GM12878 (cell line): Measurements from ENCODE around the gene DRD1. TPM values are rescaled to one million over a fixed set of nuclear protein-coding genes. Genes with fewer than 3 reads are reported as not detected.

Source experiments
- ATAC-seq: fragments of 200-7000 bp; cut with Tn5 transposase; 3 replicates; pipeline ENCODE4 v1.9.1; 2020; ENCODE audit warnings: mild to moderate bottlenecking, moderate library complexity
- BruUV-seq: library from RNA; stranded (reverse); fragments of 400-500 nt; replicated peaks from 2 replicates; lab custom pipeline; 2021; lab: Mats Ljungman, UMichigan
- CTCF ChIA-PET: fragments of 300-600 bp; sonication (Branson Sonifier 250); formaldehyde crosslinking; extraction: SDS; loops from one replicate; lab custom pipeline; 2021; ENCODE audit warnings: inconsistent platforms; lab: Yijun Ruan, JAX
- POLR2A ChIA-PET: fragments of 350-600 bp; formaldehyde crosslinking; extraction: SDS; loops from one replicate; lab custom pipeline; 2021; ENCODE audit warnings: inconsistent platforms; lab: Charles Lee
- RAD21 ChIA-PET: fragments of 300-600 bp; sonication (Branson Sonifier 250); formaldehyde crosslinking; loops from one replicate; lab custom pipeline; 2023; ENCODE audit warnings: antibody characterized with exemption; ENCODE audit not compliant: unreplicated experiment; lab: Charles Lee
- SMC1A ChIA-PET: fragments of 300-600 bp; sonication (Branson Sonifier 250); formaldehyde crosslinking; loops from one replicate; lab custom pipeline; 2023; ENCODE audit not compliant: unreplicated experiment, uncharacterized antibody; lab: Charles Lee
- DNase-seq: peaks from one replicate; pipeline ENCODE4 v3.0.0-alpha.2; 2011; ENCODE audit warnings: low read depth, low spot score
- FAIRE-seq: peaks from 3 replicates; lab custom pipeline; 2011; peaks lifted over from hg19 to GRCh38; lab: Jason Lieb, UNC
- H2AFZ ChIP-seq: 2 replicates; pipeline ENCODE4 v1.6.0; 2011; ENCODE audit warnings: low read depth, low read length, control low read depth; ENCODE audit not compliant: control insufficient read depth
- H3K27ac ChIP-seq: 2 replicates; pipeline ENCODE4 v1.5.1; 2011; ENCODE audit warnings: control low read depth; ENCODE audit not compliant: control insufficient read depth, insufficient read depth
- H3K27me3 ChIP-seq, 2 experiments: replicated peaks in 1 of 2; 2 replicates each; pipeline versions ENCODE4 v1.6.0 to v1.6.1; 2011; ENCODE audit warnings: low read length in 1 of 2; ENCODE audit not compliant: control insufficient read depth in 2 of 2, insufficient read depth in 2 of 2
- H3K36me3 ChIP-seq, 2 experiments: 2 replicates each; pipeline ENCODE4 v1.5.1; 2011; ENCODE audit warnings: low read length in 1 of 2; ENCODE audit not compliant: control insufficient read depth in 2 of 2, insufficient read depth in 2 of 2
- H3K4me1 ChIP-seq: 2 replicates; pipeline ENCODE4 v1.6.1; 2011; ENCODE audit warnings: mild to moderate bottlenecking, low read length, moderate library complexity, mixed read lengths; ENCODE audit not compliant: control insufficient read depth, insufficient read depth
- H3K4me2 ChIP-seq: 2 replicates; pipeline ENCODE4 v1.6.0; 2011; ENCODE audit warnings: control low read depth; ENCODE audit not compliant: control insufficient read depth, insufficient read depth
- H3K4me3 ChIP-seq: fragments of 200-600 bp; sonication (generic); 2 replicates; pipeline ENCODE4 v1.5.1; 2016
- H3K79me2 ChIP-seq: 2 replicates; pipeline ENCODE4 v1.6.0; 2011; ENCODE audit warnings: low read length; ENCODE audit not compliant: control insufficient read depth, insufficient read depth
- H3K9ac ChIP-seq: 2 replicates; pipeline ENCODE4 v1.8.0; 2011; ENCODE audit warnings: low read length, control low read depth, mixed read lengths; ENCODE audit not compliant: control insufficient read depth, insufficient read depth
- H3K9me3 ChIP-seq: replicated peaks from 3 replicates; pipeline ENCODE4 v1.5.1; 2011; ENCODE audit warnings: mild to moderate bottlenecking, low read length; ENCODE audit not compliant: control insufficient read depth, insufficient read depth
- H4K20me1 ChIP-seq: 2 replicates; pipeline ENCODE4 v1.6.0; 2011; ENCODE audit not compliant: control insufficient read depth, insufficient read depth
- BRCA1 ChIP-seq: IDR thresholded peaks from 2 replicates; pipeline ENCODE4 v1.6.1; 2011; ENCODE audit warnings: low read depth, low read length, improper control_type of control experiment
- DPF2 ChIP-seq: fragments of 450-650 bp; IDR thresholded peaks from 2 replicates; pipeline ENCODE4 v1.6.1; 2017; ENCODE audit warnings: mild to moderate bottlenecking
- ELK1 ChIP-seq: IDR thresholded peaks from 2 replicates; pipeline ENCODE4 v1.6.1; 2012; ENCODE audit warnings: low read depth, low read length, improper control_type of control experiment
- EP300 ChIP-seq, 2 experiments: fragments of 150-350 bp in 1 of 2; IDR thresholded peaks; 2 replicates each; pipeline ENCODE4 v1.6.1; 2011 to 2012; ENCODE audit warnings: low read depth in 2 of 2, low read length in 2 of 2, borderline replicate concordance in 1 of 2, improper control_type of control experiment in 1 of 2, inconsistent platforms in 1 of 2; ENCODE audit not compliant: control insufficient read depth in 1 of 2
- IRF4 ChIP-seq: IDR thresholded peaks from 2 replicates; pipeline ENCODE4 v1.6.1; 2011; ENCODE audit warnings: low read depth, low read length
- JUND ChIP-seq: IDR thresholded peaks from 2 replicates; pipeline ENCODE4 v1.6.1; 2012; ENCODE audit warnings: low read depth, mild to moderate bottlenecking, low read length, improper control_type of control experiment, moderate library complexity
- KDM1A ChIP-seq: fragments of 200-600 bp; sonication (generic); IDR thresholded peaks from 2 replicates; pipeline ENCODE4 v1.6.1; 2016; ENCODE audit warnings: borderline replicate concordance
- LARP7 ChIP-seq: fragments of 450-650 bp; IDR thresholded peaks from 2 replicates; pipeline ENCODE4 v1.6.1; 2017; ENCODE audit warnings: mild to moderate bottlenecking
- NRF1 ChIP-seq: conservative IDR thresholded peaks from 2 replicates; pipeline ENCODE4 v1.6.1; 2011; ENCODE audit warnings: mild to moderate bottlenecking, low read depth, low read length, improper control_type of control experiment
- RELB ChIP-seq: fragments of 450-650 bp; IDR thresholded peaks from 2 replicates; pipeline ENCODE4 v1.6.1; 2017; ENCODE audit warnings: low read depth, mild to moderate bottlenecking, moderate library complexity
- SPI1 ChIP-seq: IDR thresholded peaks from 2 replicates; pipeline ENCODE4 v1.6.1; 2011; ENCODE audit warnings: low read depth, mild to moderate bottlenecking, low read length, moderate library complexity, borderline replicate concordance; ENCODE audit not compliant: insufficient read depth
- SRF ChIP-seq, 2 experiments: IDR thresholded peaks; 2 replicates each; pipeline ENCODE4 v1.6.1; 2011; ENCODE audit warnings: low read depth in 2 of 2, low read length in 2 of 2, mild to moderate bottlenecking in 1 of 2, moderate library complexity in 1 of 2
- SUPT20H ChIP-seq: IDR thresholded peaks from 2 replicates; pipeline ENCODE4 v1.6.1; 2011; ENCODE audit warnings: low read depth, mild to moderate bottlenecking, low read length, moderate library complexity, borderline replicate concordance; ENCODE audit not compliant: control insufficient read depth
- TARDBP ChIP-seq: IDR thresholded peaks from 2 replicates; pipeline ENCODE4 v1.6.1; 2016; ENCODE audit warnings: borderline replicate concordance
- YBX1 ChIP-seq: fragments of 450-650 bp; IDR thresholded peaks from 2 replicates; pipeline ENCODE4 v1.6.1; 2016; ENCODE audit warnings: antibody characterized with exemption
- YY1 ChIP-seq: IDR thresholded peaks from 2 replicates; pipeline ENCODE4 v1.6.1; 2011; ENCODE audit warnings: low read depth, mild to moderate bottlenecking, low read length
- ZNF217 ChIP-seq: fragments of 450-650 bp; IDR thresholded peaks from 2 replicates; pipeline ENCODE4 v1.6.1; 2017; ENCODE audit warnings: antibody characterized with exemption, mild to moderate bottlenecking
- WGBS: methylation state at CpG from one replicate; pipeline ENCODE4 v1.1.6; 2016; ENCODE audit warnings: low lambda C conversion rate; ENCODE audit not compliant: insufficient replicate concordance, insufficient coverage; ENCODE audit errors: missing lambda C conversion rate; 5-methylcytosine and 5-hydroxymethylcytosine counted together
- in situ Hi-C: fragments of 300-500 bp; cut with MboI; formaldehyde crosslinking; loops from 9 replicates; pipeline ENCODE4 v1.14.3; 2018; ENCODE audit warnings: mixed read lengths
- intact Hi-C: fragments of 100-400 bp; cut with micrococcal nuclease; formaldehyde crosslinking; loops from one replicate; pipeline ENCODE4 v1.14.2; 2022; ENCODE audit not compliant: unreplicated experiment
- polyA plus RNA-seq, 11 experiments: library from polyadenylated mRNA; depleted of rRNA in 4 of 11; unstranded in 6 of 11; stranded (reverse) in 5 of 11; fragments of >200 nt; fragmentation: Nextera tagmentation in 4 of 11; fragmentation: Illumina TruSeq in 1 of 11; extraction: Ambion mirVana in 4 of 11; extraction: Trizol in 1 of 11; gene quantifications; 1 replicate in 1 of 11; 2 replicates in 10 of 11; pipeline versions ENCODE4 v1.2.1 to v1.2.3, GENCODE V29; 2011 to 2016; ENCODE audit warnings: inconsistent platforms in 2 of 11, missing spikeins in 2 of 11, low read depth in 1 of 11
- total RNA-seq, 4 experiments: library from RNA; depleted of rRNA in 3 of 4; stranded (reverse); fragments of >200 nt in 3 of 4; fragmentation: Illumina TruSeq in 1 of 4; extraction: Trizol in 1 of 4; gene quantifications; 2 replicates each; pipeline versions ENCODE4 v1.2.1 to v1.2.3, GENCODE V29; 2013 to 2021

Gene DRD1
- total and polyA plus RNA-seq, 10 of the 15 experiments (the other 5 are each of a cell fraction or from before 2014, with no cell fraction given) = not detected

GRCh38 chr5:175468892-175469291 lies 24.9 kb upstream of the DRD1 start (continued):
- no peak for TF ChIP-seq NRF1
- TF ChIP-seq IRF4 = no peak

GRCh38 chr5:175467983-175468690 lies 24.2 kb upstream of the DRD1 start:
- FAIRE-seq (no peak), DNase-seq (no peak)
- CTCF ChIA-PET = no interaction called here

More at GRCh38 chr5:175467983-175468690, 24.2 kb upstream of the DRD1 start:
- Histone ChIP-seq H2AFZ (no peak overlapping the region), H4K20me1 (no peaks in the 10 kb centered on the region), H3K27ac (no peak overlapping the region), H3K27me3 (no peaks in the 10 kb centered on the region; a peak in 2 of 4 replicates), H3K36me3 (no peaks in the 10 kb centered on the region), H3K9me3 (no peaks in the 10 kb centered on the region), H3K4me2 (no peak overlapping the region), H3K9ac (no peak overlapping the region), H3K4me1 (no peaks in the 10 kb centered on the region), H3K4me3 (no peak overlapping the region), H3K79me2 (no peaks in the 10 kb centered on the region)
- RAD21 ChIA-PET = no interaction called here
- SMC1A ChIA-PET = no interaction called here
- TF ChIP-seq DPF2 (no peak), TARDBP (no peak), LARP7 (no peak), SUPT20H (no peak), YY1 (no peak), RELB (no peak), ZNF217 (no peak), YBX1 (no peak), ELK1 (no peak), KDM1A (no peak), SRF (IDR thresholded peaks at IDR 0.05; ENCODE audit: low read depth in 2 of 2, low read length in 2 of 2) (no peak), EP300 (IDR thresholded peaks at IDR 0.05; ENCODE audit: borderline replicate concordance in 1 of 2, control insufficient read depth in 1 of 2, low read depth in 2 of 2, low read length in 2 of 2) (no peak), SPI1 (no peak), BRCA1 (no peak), NRF1 (no peak), JUND (no peak)
- 22% methylated on average over 11 of the region's 11 CpGs for WGBS
- in situ Hi-C loops (no loop called here), intact Hi-C loops (no loop called here)
- ATAC-seq = no peak
- POLR2A ChIA-PET = no interaction called here
- BruUV-seq = no TSS peak
